ENCODE data around the gene GSK3B.
"Not testable (repeated sequence)": the region's sequence is repeated elsewhere in the genome, so short reads cannot be mapped to it uniquely, and the experiment has no call there.

- TF ChIP-seq, protein P1, sequence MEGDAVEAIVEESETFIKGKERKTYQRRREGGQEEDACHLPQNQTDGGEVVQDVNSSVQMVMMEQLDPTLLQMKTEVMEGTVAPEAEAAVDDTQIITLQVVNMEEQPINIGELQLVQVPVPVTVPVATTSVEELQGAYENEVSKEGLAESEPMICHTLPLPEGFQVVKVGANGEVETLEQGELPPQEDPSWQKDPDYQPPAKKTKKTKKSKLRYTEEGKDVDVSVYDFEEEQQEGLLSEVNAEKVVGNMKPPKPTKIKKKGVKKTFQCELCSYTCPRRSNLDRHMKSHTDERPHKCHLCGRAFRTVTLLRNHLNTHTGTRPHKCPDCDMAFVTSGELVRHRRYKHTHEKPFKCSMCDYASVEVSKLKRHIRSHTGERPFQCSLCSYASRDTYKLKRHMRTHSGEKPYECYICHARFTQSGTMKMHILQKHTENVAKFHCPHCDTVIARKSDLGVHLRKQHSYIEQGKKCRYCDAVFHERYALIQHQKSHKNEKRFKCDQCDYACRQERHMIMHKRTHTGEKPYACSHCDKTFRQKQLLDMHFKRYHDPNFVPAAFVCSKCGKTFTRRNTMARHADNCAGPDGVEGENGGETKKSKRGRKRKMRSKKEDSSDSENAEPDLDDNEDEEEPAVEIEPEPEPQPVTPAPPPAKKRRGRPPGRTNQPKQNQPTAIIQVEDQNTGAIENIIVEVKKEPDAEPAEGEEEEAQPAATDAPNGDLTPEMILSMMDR (IDR thresholded peaks at IDR 0.05), result not testable (repeated sequence)
- not testable (repeated sequence) for TF ChIP-seq POLR2A (IDR thresholded peaks at IDR 0.05)
Measured at GRCh38 chr3:120053647-120054046, 40.6 kb downstream of the GSK3B start.
